ENCODE results near the gene ATP2B3. TPM values are rescaled to one million over a fixed set of nuclear protein-coding genes. Genes with fewer than 3 reads are reported as not detected.
"Not testable (repeated sequence)": the region's sequence is repeated elsewhere in the genome, so short reads cannot be mapped to it uniquely, and the experiment has no call there.

The ATP2B3 gene
- total RNA-seq, 1 experiment from 2014 or later: not detected

- H3K27ac Mint-ChIP-seq (ENCODE audit: low read depth, unreplicated experiment): no peak overlapping the region
- intact Hi-C loops (cut with micrococcal nuclease): no loop called here
- BruUV-seq (replicated peaks): no TSS peak
- no peaks in the 10 kb centered on the region for H3K9me3 Mint-ChIP-seq (ENCODE audit: unreplicated experiment)
- CTCF ChIA-PET: interaction anchor here (0.8 to 2.2 kb wide), 2 partner anchors 9 to 65 kb away, joined by 4 to 14 read pairs; no protein-coding TSS in a partner anchor
- H3K4me1 Mint-ChIP-seq (ENCODE audit: insufficient read depth, unreplicated experiment): no peaks in the 10 kb centered on the region
- DNase-seq (ENCODE audit: unreplicated experiment): no peak
- no peaks in the 10 kb centered on the region for H3K27me3 Mint-ChIP-seq (ENCODE audit: insufficient read depth, unreplicated experiment)
- H3K36me3 Mint-ChIP-seq (ENCODE audit: insufficient read depth, unreplicated experiment): no peaks in the 10 kb centered on the region
- H3K4me3 Mint-ChIP-seq (ENCODE audit: unreplicated experiment): no peak overlapping the region
- TF ChIP-seq CTCF (IDR thresholded peaks at IDR 0.05; ENCODE audit: unreplicated experiment): no peak
- POLR2A ChIA-PET: interaction anchor here (0.7 kb wide), 1 partner anchor 136 kb away, joined by 3 read pairs; no protein-coding TSS in a partner anchor
Measured at GRCh38 chrX:153603131-153603656, 85.8 kb downstream of the ATP2B3 start.

GRCh38 chrX:153604666-153605380, 87.4 kb downstream of the ATP2B3 start:
- CTCF ChIA-PET: interaction anchor here (0.7 to 2.4 kb wide), 4 partner anchors 9 to 63 kb away, joined by 3 to 10 read pairs (median 3); no protein-coding TSS in a partner anchor
- H3K27me3 Mint-ChIP-seq (ENCODE audit: insufficient read depth, unreplicated experiment); H3K4me1 Mint-ChIP-seq (ENCODE audit: insufficient read depth, unreplicated experiment); H3K36me3 Mint-ChIP-seq (ENCODE audit: insufficient read depth, unreplicated experiment); DNase-seq (ENCODE audit: unreplicated experiment); H3K4me3 Mint-ChIP-seq (ENCODE audit: unreplicated experiment); intact Hi-C loops (cut with micrococcal nuclease); H3K27ac Mint-ChIP-seq (ENCODE audit: low read depth, unreplicated experiment); BruUV-seq (replicated peaks); H3K9me3 Mint-ChIP-seq (ENCODE audit: unreplicated experiment): not testable (repeated sequence)
- POLR2A ChIA-PET: interaction anchor here (0.7 kb wide), 1 partner anchor 49 kb away, joined by 3 read pairs; no protein-coding TSS in a partner anchor

GRCh38 chrX:153606503-153606902, 89.1 kb downstream of the ATP2B3 start:
- ChIA-PET CTCF (interaction anchor here (0.7 to 2.4 kb wide), 3 partner anchors 29 to 288 kb away, joined by 4 to 10 read pairs (median 4); no protein-coding TSS in a partner anchor), POLR2A (interaction anchor here (0.9 kb wide), 1 partner anchor 92 kb away, joined by 3 read pairs; no protein-coding TSS in a partner anchor)
- Mint-ChIP-seq H3K4me1 (ENCODE audit: insufficient read depth, unreplicated experiment) (no peaks in the 10 kb centered on the region), H3K4me3 (ENCODE audit: unreplicated experiment) (no peak overlapping the region), H3K36me3 (ENCODE audit: insufficient read depth, unreplicated experiment) (no peaks in the 10 kb centered on the region), H3K27me3 (ENCODE audit: insufficient read depth, unreplicated experiment) (no peaks in the 10 kb centered on the region), H3K27ac (ENCODE audit: low read depth, unreplicated experiment) (no peak overlapping the region), H3K9me3 (ENCODE audit: unreplicated experiment) (no peaks in the 10 kb centered on the region)
- DNase-seq (ENCODE audit: unreplicated experiment): no peak
- TF ChIP-seq CTCF (IDR thresholded peaks at IDR 0.05; ENCODE audit: unreplicated experiment): no peak
- intact Hi-C loops (cut with micrococcal nuclease): no loop called here
- no TSS peak for BruUV-seq (replicated peaks)

- DNase-seq (ENCODE audit: unreplicated experiment): no peak
- intact Hi-C loops (cut with micrococcal nuclease): no loop called here
- Mint-ChIP-seq H3K4me1 (ENCODE audit: insufficient read depth, unreplicated experiment) (no peaks in the 10 kb centered on the region), H3K4me3 (ENCODE audit: unreplicated experiment) (no peak overlapping the region), H3K27me3 (ENCODE audit: insufficient read depth, unreplicated experiment) (peaks cover 3% of the 10 kb centered on the region), H3K9me3 (ENCODE audit: unreplicated experiment) (peaks cover 1% of the 10 kb centered on the region), H3K36me3 (ENCODE audit: insufficient read depth, unreplicated experiment) (no peaks in the 10 kb centered on the region), H3K27ac (ENCODE audit: low read depth, unreplicated experiment) (no peak overlapping the region)
- ChIA-PET CTCF (interaction anchor here (1.1 to 2.0 kb wide), 2 partner anchors 12 to 57 kb away, joined by 4 to 10 read pairs; no protein-coding TSS in a partner anchor), POLR2A (no interaction called here)
- TF ChIP-seq CTCF (IDR thresholded peaks at IDR 0.05; ENCODE audit: unreplicated experiment): no peak
- no TSS peak for BruUV-seq (replicated peaks)
Measured at GRCh38 chrX:153608376-153608775, 90.9 kb downstream of the ATP2B3 start.
